Left ventricle myocardium inferior (tissue), 1 donor: ENCODE results near the gene RAB35. TPM values are rescaled to one million over a fixed set of nuclear protein-coding genes. Genes with fewer than 3 reads are reported as not detected.

Experiments
- DNase-seq: peaks from one replicate; pipeline ENCODE4 v3.0.0-alpha.2; 2020
- H3K27ac ChIP-seq: fragments of 200-600 bp; replicated peaks from 2 replicates; pipeline ENCODE4 v1.8.0; 2021
- H3K27me3 ChIP-seq: fragments of 200-600 bp; 2 replicates; pipeline ENCODE4 v1.8.0; 2021; ENCODE audit warnings: low read depth
- H3K36me3 ChIP-seq: fragments of 200-600 bp; 2 replicates; pipeline ENCODE4 v1.8.0; 2021
- H3K4me1 ChIP-seq: fragments of 200-600 bp; 2 replicates; pipeline ENCODE4 v1.8.0; 2021
- H3K4me3 ChIP-seq: fragments of 200-600 bp; 2 replicates; pipeline ENCODE4 v1.8.0; 2021; ENCODE audit warnings: mild to moderate bottlenecking, moderate library complexity
- H3K9me3 ChIP-seq: fragments of 200-600 bp; replicated peaks from 2 replicates; pipeline ENCODE4 v1.8.0; 2021
- intact Hi-C: fragments of 100-400 bp; cut with micrococcal nuclease; formaldehyde crosslinking; loops from one replicate; pipeline ENCODE4 v1.11.0; 2022
- long read RNA-seq: library from polyadenylated mRNA; unstranded; transcript quantifications from one replicate; pipeline ENCODE4 v2.0.0, GENCODE V29; 2021
- total RNA-seq: library from RNA; stranded (reverse); fragmentation: NEBNext Ultra II Directional; extraction: Animal tissue kit (Norgen Biotek cat#: 25700); gene quantifications from one replicate; pipeline ENCODE4 v1.2.1, GENCODE V29; 2021
- TF ChIP-seq, protein P1 (sequence below): fragments of 200-600 bp; IDR thresholded peaks from 2 replicates; pipeline ENCODE4 v1.8.0; 2021; ENCODE audit warnings: antibody characterized with exemption, mild to moderate bottlenecking, borderline replicate concordance
- donor health status: DM: no; HTN: yes; CAD: no; lungs with severe emphysema.

Gene RAB35
- total RNA-seq, result 21.9 TPM
- long read RNA-seq, transcript RAB35-201 (6 exons, 2,945 nt), result major isoform, 9 of 10 reads
- long read RNA-seq, partial matches to known transcripts, result 1 of 10 reads
- long read RNA-seq, other reads (novel, unspliced or antisense), result 0 of 10 reads

DNA sequence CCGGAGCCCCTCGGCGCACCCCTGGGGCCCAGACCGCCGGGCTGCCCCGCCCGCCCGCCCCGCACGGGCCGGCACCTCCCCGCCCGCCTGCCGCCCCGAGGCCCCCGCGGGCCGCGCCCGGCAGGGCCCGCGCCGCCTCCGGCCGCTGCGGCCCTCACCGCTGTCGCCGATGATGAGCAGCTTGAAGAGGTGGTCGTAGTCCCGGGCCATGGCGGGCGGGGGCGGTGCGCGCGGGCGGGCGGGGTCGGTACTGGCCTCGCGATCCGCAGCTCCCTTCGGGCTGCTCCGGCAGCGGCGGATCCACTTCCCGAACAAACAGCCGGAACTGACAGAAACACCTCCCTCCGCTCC, at the start of gene RAB35:
Gene RAB35 (minus strand): TSS at position 313 of the 351 bp plus-strand sequence. CDS start 103 bp downstream, at position 210.
- no peaks in the 10 kb centered on the region for H3K9me3 ChIP-seq
- peaks cover 8% of the 10 kb centered on the region for H3K36me3 ChIP-seq
- H3K4me1 ChIP-seq, result peaks cover 65% of the 10 kb centered on the region
- peak within 1 kb of the TSS; percentile 73 for H3K4me3 ChIP-seq
- TF ChIP-seq, protein P1, sequence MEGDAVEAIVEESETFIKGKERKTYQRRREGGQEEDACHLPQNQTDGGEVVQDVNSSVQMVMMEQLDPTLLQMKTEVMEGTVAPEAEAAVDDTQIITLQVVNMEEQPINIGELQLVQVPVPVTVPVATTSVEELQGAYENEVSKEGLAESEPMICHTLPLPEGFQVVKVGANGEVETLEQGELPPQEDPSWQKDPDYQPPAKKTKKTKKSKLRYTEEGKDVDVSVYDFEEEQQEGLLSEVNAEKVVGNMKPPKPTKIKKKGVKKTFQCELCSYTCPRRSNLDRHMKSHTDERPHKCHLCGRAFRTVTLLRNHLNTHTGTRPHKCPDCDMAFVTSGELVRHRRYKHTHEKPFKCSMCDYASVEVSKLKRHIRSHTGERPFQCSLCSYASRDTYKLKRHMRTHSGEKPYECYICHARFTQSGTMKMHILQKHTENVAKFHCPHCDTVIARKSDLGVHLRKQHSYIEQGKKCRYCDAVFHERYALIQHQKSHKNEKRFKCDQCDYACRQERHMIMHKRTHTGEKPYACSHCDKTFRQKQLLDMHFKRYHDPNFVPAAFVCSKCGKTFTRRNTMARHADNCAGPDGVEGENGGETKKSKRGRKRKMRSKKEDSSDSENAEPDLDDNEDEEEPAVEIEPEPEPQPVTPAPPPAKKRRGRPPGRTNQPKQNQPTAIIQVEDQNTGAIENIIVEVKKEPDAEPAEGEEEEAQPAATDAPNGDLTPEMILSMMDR, result no peak
- H3K27me3 ChIP-seq, result no peaks in the 10 kb centered on the region
- intact Hi-C loops, result no loop called here
- DNase-seq, result no peak
- peak within 1 kb of the TSS; percentile 97 for H3K27ac ChIP-seq

DNA sequence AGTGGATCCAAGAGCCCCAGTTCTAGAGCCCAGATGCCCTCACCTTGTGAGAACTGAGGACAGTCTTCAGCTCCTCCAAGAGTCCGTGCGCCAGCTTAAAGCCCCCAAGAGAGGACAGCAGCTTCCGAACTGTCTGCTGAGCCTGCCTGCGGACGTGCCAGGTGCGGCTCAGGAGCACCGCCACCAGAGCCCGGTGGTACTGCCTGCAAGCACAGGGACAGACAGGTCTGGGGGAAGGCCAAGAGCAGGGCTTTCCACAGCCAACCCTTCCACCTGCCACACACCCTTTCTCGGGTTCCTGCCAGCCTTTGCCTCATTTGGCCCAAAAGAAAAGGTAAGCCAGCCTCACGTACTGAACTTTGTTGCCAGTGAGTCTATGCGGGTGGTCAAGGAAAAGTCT, 47.7 kb upstream of the RAB35 start:
- no peak overlapping the region for H3K27ac ChIP-seq
- H3K36me3 ChIP-seq, result peaks cover 97% of the 10 kb centered on the region
- no peak for DNase-seq
- H3K4me1 ChIP-seq, result no peaks in the 10 kb centered on the region
- H3K4me3 ChIP-seq, result no peak overlapping the region
- TF ChIP-seq, protein P1, result no peak
- no peaks in the 10 kb centered on the region for H3K9me3 ChIP-seq
- intact Hi-C loops, result no loop called here
- H3K27me3 ChIP-seq, result no peaks in the 10 kb centered on the region

DNA sequence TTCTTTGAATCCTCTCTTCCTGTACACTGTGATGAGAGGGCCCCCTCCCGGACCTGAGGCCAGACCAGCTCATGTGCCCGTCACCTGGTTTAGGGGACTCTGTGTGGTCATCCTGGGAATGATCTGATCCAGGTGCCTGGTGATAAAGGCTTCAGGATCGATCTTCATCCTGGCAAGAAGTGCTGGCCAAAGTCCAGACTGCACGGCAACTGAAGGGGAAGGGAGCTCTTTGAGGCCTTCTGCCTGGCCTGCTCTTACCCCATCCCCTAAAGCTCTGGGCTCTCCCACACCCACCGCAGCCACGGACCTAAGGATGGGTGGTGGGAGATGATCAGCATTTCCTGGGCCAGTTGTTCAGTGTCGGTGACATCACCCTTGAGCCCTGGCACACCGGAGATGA, 46.2 kb upstream of the RAB35 start:
- H3K4me3 ChIP-seq, result no peak overlapping the region
- TF ChIP-seq, protein P1, result no peak
- H3K27ac ChIP-seq, result no peak overlapping the region
- DNase-seq, result no peak
- H3K27me3 ChIP-seq, result no peaks in the 10 kb centered on the region
- peaks cover 97% of the 10 kb centered on the region for H3K36me3 ChIP-seq
- H3K4me1 ChIP-seq, result no peaks in the 10 kb centered on the region
- H3K9me3 ChIP-seq, result no peaks in the 10 kb centered on the region
- intact Hi-C loops, result no loop called here

DNA sequence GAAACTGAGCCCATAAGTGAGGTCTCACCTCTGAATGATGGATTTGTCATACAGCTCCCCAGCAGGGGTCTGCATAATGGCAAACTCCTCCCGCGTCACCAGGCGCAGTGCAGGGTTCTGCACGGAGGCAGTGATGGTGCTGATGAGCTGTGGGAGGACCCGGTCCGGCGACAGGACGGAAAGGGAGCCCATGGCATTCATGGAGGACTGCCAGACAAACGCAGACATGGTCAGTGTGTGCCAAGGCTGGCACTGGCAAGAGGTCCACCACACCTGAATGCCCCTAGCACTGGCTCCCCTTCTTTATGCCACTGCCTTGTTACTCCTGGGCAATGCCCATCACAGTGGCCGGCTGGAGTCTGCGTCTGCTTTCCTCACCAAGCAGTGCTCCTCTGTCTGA, 45.3 kb upstream of the RAB35 start:
- intact Hi-C loops, result no loop called here
- Histone ChIP-seq H3K27me3 (no peaks in the 10 kb centered on the region), H3K27ac (no peak overlapping the region), H3K9me3 (no peaks in the 10 kb centered on the region), H3K4me3 (no peak overlapping the region), H3K4me1 (no peaks in the 10 kb centered on the region), H3K36me3 (peaks cover 97% of the 10 kb centered on the region)
- TF ChIP-seq, protein P1, result no peak
- DNase-seq, result no peak

DNA sequence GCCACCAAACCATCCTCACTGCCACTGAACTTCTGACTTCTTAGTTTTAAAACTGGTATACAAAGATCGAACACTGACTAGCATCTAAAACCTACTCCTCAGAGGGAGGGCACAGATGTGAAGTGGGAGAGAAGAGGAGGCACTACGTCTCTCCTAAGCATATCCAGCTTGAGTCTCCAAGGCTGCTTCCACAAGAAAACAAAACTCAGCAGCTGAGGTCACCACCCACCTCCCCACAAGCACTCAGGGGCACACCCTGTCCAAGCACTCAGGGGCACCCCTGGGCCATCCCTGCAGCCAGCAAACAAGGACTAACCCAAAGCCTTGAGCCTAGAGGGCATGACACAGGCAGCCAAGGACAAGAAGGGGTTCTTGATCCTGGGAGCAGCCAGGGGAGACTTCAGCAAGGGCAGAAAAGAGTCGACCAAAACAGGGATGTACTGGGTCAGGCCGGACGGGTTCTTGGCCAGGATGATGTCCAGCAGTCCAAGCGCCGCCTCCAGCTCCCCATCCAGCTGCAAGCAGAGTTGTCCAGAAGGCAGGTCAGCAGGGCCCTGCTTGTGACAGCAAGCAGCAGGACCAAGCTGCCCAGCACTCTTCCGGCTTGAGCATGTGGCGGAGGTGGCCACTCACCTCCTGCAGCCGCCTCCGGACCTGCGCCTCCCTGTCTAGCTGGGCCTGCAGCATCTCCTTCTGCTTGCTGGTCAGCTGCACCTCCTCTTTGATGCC, 43.1 kb upstream of the RAB35 start:
- intact Hi-C loops, result no loop called here

More for the DNA sequence above, 43.1 kb upstream of the RAB35 start:
- Histone ChIP-seq H3K27ac (no peak overlapping the region), H3K4me3 (no peak overlapping the region), H3K36me3 (peaks cover 100% of the 10 kb centered on the region), H3K27me3 (no peaks in the 10 kb centered on the region), H3K9me3 (no peaks in the 10 kb centered on the region), H3K4me1 (no peaks in the 10 kb centered on the region)
- no peak for DNase-seq
- TF ChIP-seq, protein P1, result no peak
